Measurements from ENCODE around the gene IFITM10. TPM values are rescaled to one million over a fixed set of nuclear protein-coding genes. Genes with fewer than 3 reads are reported as not detected.

The IFITM10 gene
- polyA plus RNA-seq, 1 of the 3 experiments (the other 2 are of a cell fraction) = 0.21 TPM

- H3K27ac ChIP-seq (ENCODE audit: low read depth in 2 of 2, low read length in 1 of 2) = no peak overlapping the region
- H3K4me3 ChIP-seq (ENCODE audit: low read depth in 2 of 2, low read length in 1 of 2) = no peak overlapping the region
- no peaks in the 10 kb centered on the region for H3K79me2 ChIP-seq (ENCODE audit: insufficient read depth)
- H3K9me2 ChIP-seq = no peaks in the 10 kb centered on the region
- H3K4me1 ChIP-seq (ENCODE audit: control insufficient read depth in 1 of 2, insufficient read depth in 2 of 2, low read depth in 1 of 2, low read length in 1 of 2) = no peaks in the 10 kb centered on the region; a peak in 1 of 4 replicates
- H3K9me3 ChIP-seq = no peaks in the 10 kb centered on the region
- ChIA-PET CTCF (interaction anchor here (1.0 to 7.0 kb wide), 4 partner anchors 50 to 453 kb away, joined by 3 to 72 read pairs (median 16); partner anchors contain the start of gene SYT8), POLR2A (no interaction called here)
- H3K36me3 ChIP-seq (replicated peaks in 1 of 2; ENCODE audit: control insufficient read depth in 1 of 2, insufficient read depth in 2 of 2, low read length in 1 of 2) = no peaks in the 10 kb centered on the region
- H3K4me2 ChIP-seq = no peak overlapping the region
- TF ChIP-seq CHD2 (IDR thresholded peaks at IDR 0.05; ENCODE audit: low read length, partially characterized antibody) = no peak
- no peak for TF ChIP-seq JUND (IDR thresholded peaks at IDR 0.05)
- no peak for TF ChIP-seq IRF3 (IDR thresholded peaks at IDR 0.05; ENCODE audit: low read depth, low read length)
- TF ChIP-seq FOXJ3 (CRISPR knock-in tag; IDR thresholded peaks at IDR 0.05) = no peak
- TF ChIP-seq NFIC (IDR thresholded peaks at IDR 0.05; ENCODE audit: borderline replicate concordance) = no peak
- no peak for TF ChIP-seq ELF1 (IDR thresholded peaks at IDR 0.05)
- no peaks in the 10 kb centered on the region for H4K20me1 ChIP-seq (ENCODE audit: insufficient read depth)
- no peak overlapping the region for H2AFZ ChIP-seq (ENCODE audit: low read depth)
- H3K27me3 ChIP-seq (ENCODE audit: insufficient read depth) = no peaks in the 10 kb centered on the region; the same call in 1 of the 2 replicates
- H3F3A ChIP-seq (replicated peaks; ENCODE audit: insufficient read depth) = no peaks in the 10 kb centered on the region
- no peak overlapping the region for H3K9ac ChIP-seq
- 52% methylated on average over 5 of the region's 6 CpGs for WGBS (ENCODE audit: low lambda C conversion rate)
- no peak for DNase-seq
Measured at GRCh38 chr11:1703146-1703545, 47.2 kb downstream of the IFITM10 start.

- H3K79me2 ChIP-seq (ENCODE audit: insufficient read depth) = no peaks in the 10 kb centered on the region
- H3K27me3 ChIP-seq (ENCODE audit: insufficient read depth) = no peaks in the 10 kb centered on the region; the same call in 1 of the 2 replicates
- CTCF ChIA-PET = interaction anchor here (1.2 to 7.0 kb wide), 3 partner anchors 49 to 454 kb away, joined by 4 to 72 read pairs (median 28); partner anchors contain the start of gene SYT8
- H4K20me1 ChIP-seq (ENCODE audit: insufficient read depth) = no peaks in the 10 kb centered on the region
- no peak for DNase-seq
- no peaks in the 10 kb centered on the region for H3K9me3 ChIP-seq
- POLR2A ChIA-PET = no interaction called here
- no peak for TF ChIP-seq ZBTB33 (IDR thresholded peaks at IDR 0.05; ENCODE audit: borderline replicate concordance, low read depth)
- no peak for TF ChIP-seq USF1 (IDR thresholded peaks at IDR 0.05; ENCODE audit: borderline replicate concordance, low read depth)
- TF ChIP-seq TAF1 (IDR thresholded peaks at IDR 0.05; ENCODE audit: borderline replicate concordance, low read depth, low read length) = no peak
- TF ChIP-seq ELF1 (IDR thresholded peaks at IDR 0.05) = no peak
- TF ChIP-seq MEF2A (IDR thresholded peaks at IDR 0.05; ENCODE audit: borderline replicate concordance, low read depth) = no peak
- no peak for TF ChIP-seq RCOR1 (IDR thresholded peaks at IDR 0.05; ENCODE audit: low read length)
- TF ChIP-seq SIN3A (IDR thresholded peaks at IDR 0.05; ENCODE audit: borderline replicate concordance, low read depth, low read length) = no peak
- no peak overlapping the region for H3K4me2 ChIP-seq
- H3K9me2 ChIP-seq = no peaks in the 10 kb centered on the region
- no peak overlapping the region for H3K4me3 ChIP-seq (ENCODE audit: low read depth in 2 of 2, low read length in 1 of 2)
- no peaks in the 10 kb centered on the region; a peak in 1 of 4 replicates for H3K4me1 ChIP-seq (ENCODE audit: control insufficient read depth in 1 of 2, insufficient read depth in 2 of 2, low read depth in 1 of 2, low read length in 1 of 2)
- no peak overlapping the region for H3K27ac ChIP-seq (ENCODE audit: low read depth in 2 of 2, low read length in 1 of 2)
- H3K36me3 ChIP-seq (replicated peaks in 1 of 2; ENCODE audit: control insufficient read depth in 1 of 2, insufficient read depth in 2 of 2, low read length in 1 of 2) = no peaks in the 10 kb centered on the region
- H3F3A ChIP-seq (replicated peaks; ENCODE audit: insufficient read depth) = no peaks in the 10 kb centered on the region
- no peak overlapping the region for H3K9ac ChIP-seq
- WGBS (ENCODE audit: low lambda C conversion rate) = 54% methylated on average over 10 of the region's 10 CpGs
- H2AFZ ChIP-seq (ENCODE audit: low read depth) = no peak overlapping the region
Measured at GRCh38 chr11:1702506-1702905, 47.9 kb downstream of the IFITM10 start.

Measured in SK-N-SH (cell line).